GM21619 (cell line): Measurements from ENCODE around the gene EHBP1.
"Not testable (repeated sequence)": the region's sequence is repeated elsewhere in the genome, so short reads cannot be mapped to it uniquely, and the experiment has no call there.

Source experiments
- ATAC-seq: cut with Tn5 transposase; IDR thresholded peaks from one replicate; pipeline ENCODE4 v1.9.1; 2021; ENCODE audit not compliant: unreplicated experiment

EHBP1 gene

DNA sequence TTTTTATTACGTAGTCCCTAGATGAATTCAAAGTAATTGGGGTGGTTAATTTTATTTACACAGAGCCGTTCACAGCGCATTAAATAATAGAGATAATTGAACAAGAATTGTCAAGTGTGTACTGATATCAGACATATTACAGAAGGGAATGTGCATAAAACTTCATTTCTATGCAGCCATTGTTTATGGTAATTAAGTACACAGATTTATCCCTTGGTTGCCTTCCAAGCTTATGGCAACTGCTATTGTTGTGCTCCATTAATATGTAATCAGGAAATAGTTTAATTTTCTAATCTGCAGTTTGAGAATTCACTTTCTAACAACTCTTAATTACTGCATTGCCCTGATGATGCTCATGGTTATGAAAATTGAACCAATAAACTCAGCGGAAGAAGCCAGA lies 297.8 kb downstream of the EHBP1 start:
- no peak for ATAC-seq

DNA sequence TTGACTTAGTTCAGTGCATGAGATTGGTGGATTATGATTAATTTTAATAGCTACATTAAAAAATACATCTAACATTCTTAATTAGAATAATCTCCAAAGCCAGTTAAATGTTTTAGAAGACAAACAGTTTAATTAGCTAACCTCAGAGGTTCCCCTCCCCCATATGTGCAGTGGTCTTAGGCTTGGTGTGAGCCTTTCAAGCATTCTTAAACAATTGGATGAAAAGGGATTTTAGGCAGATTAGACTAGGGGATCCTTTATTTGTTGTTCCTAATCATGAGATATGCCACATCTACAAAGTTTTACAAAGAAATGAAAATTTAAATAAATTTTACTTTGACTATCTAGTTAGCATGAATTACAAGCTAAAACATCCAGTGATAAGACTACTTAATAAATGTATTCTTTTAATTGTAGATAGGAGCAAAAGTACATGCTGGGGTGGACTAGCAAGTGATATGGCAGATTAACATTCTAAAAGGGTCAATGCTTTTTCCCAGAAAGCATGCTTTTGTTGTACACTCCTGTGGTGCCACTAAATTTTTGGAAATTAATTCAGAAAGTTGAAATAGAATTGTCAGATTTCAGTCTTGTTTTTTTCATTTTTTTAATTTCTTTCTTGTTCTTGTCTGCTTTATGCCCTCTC lies 302.4 kb downstream of the EHBP1 start:
- no peak for ATAC-seq

DNA sequence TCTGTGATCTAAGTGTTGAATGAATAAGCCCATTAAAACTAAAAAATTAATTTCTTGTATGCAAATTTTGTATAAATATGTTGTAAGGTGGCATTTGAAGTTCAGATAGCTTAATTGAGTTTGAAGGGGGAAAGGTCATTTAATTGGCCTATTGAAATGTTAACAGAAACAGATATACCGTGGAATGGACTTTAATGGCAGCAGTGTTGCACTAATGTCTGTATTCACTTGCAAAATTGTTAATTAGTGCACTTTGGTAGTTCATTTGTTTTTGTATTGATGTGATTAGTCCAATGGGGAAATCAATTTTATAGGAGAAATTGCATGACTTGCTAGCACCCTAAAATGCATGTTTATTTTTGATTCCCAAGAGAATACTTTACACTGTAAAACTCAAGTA lies 303.3 kb downstream of the EHBP1 start:
- no peak for ATAC-seq

DNA sequence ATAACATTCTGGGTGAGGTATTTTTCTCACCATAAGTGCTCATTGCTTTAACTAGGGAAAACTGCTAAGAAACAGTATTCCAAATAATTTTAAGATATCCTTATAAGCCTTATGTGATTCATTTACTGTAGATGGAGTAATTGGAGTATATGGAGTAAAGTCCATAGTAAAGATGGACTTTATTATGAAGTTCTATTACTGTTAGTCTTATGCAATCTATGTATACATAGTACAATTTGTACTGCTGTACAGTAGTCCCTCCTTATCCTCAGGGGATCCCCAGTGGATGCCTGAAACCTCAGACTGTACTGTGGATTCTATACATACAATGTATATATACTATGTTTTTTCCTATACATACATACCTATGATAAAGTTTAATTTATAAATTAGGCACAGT lies 304.0 kb downstream of the EHBP1 start:
- ATAC-seq, result no peak

DNA sequence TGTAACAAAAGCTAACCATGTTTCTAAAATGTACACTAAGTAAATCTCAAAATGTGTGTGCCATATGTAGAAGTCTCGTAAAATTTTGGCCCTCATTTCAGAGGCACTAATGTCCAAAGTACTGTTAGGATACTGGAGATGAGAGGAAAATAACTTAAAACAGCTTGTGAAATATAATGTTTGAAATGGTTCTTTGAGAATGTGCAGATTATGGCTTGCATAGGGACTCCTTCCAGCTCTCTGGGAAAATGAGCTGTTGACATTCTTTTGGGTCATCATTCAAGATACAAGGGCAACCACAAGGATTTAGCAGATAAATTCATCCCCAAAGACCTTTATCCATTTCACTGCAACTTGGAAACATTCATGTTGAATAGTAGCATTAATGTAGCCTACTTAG lies 307.0 kb downstream of the EHBP1 start:
- no peak for ATAC-seq

DNA sequence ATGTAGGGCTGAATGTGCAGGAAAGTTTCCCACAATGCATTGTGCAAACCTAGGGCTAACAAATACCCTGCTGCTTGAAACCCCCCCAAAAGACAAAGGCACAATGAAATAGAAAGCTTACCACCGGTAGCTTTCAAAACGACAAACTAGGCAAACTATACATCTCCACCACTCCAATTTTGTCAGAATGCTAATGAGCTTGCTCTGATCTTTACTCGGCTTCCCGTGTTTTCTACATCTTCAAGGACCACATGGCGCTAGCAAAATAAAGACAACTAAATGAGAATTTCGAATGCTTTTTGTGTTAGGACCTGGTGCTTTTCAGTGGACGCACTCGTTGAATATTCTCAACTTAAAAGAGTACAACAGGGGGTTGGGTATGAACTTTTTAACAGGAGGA lies 307.9 kb downstream of the EHBP1 start:
- no peak for ATAC-seq

DNA sequence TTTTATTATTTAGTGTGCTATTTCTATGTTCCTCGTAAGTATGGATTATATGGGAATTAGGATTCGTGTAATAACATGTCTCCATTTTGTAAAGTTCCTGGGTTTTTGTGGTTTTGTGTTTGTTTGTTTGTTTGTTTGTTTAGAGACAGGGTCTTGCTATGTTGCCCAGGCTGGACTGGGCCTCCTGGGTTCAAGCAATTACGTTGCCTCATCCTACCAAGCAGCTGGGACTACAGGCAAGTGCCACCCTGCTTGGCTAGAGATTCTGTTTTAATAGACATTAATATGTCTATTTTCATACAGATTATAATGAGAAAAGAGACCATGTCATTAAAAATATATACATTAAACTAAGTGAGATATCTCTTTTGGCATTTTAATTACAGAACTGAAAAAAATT lies 309.9 kb downstream of the EHBP1 start:
- no peak for ATAC-seq

DNA sequence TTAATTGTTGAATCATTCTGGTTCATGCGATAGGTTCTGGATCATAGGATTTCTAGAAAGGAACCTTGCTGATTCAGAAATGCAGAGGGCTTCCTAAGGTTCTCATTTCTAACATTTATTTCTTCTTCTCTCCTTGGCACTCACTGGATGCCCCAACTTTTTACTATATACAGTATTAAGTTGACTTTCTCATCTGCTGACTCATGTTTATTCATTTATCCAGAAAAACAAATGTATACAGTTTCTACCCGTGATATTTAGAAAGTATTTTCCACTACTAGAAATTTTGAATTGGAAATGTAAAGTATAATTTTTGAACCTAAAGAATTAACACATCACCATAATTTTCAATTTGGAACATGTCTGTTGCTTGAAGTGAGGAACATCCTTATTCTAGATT lies 312.9 kb downstream of the EHBP1 start:
- ATAC-seq, result no peak

DNA sequence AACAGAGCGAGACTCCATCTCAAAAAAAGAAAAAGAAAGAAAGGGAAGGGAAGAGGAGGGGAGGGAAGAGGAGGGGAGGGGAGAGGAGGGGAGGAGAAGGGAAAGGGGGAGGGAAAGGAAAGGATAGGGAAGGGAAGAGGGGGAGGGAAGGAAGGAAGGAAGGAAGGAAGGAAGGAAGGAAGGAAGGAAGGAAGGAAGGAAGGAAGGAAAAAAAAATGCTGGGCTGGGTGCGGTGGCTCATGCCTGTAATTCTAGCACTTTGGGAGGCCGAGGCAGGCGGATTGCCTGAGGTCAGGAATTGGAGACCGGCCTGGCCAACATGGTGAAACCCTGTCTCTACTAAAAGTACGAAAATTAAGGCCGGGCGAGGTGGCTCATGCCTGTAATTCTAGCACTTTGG lies 314.2 kb downstream of the EHBP1 start:
- ATAC-seq, result not testable (repeated sequence)

DNA sequence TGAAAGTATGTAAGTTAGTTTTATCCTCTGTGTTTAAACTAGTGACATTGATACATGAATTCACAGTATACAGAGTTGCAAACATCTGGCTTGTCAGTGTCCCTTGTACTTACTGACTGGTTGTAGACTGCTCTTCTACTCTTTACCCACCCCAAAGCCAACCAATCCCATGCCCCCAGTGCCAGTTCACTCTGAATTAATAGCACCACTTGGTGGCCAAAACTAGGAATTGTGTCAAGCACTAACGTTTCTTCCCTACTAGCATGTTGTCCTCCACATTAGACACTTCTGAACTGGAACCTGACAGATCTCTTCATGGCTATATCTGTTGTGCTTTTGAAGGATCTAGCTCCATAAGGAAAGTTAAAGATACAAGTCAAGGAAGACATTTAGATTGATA lies 317.9 kb downstream of the EHBP1 start:
- no peak for ATAC-seq

DNA sequence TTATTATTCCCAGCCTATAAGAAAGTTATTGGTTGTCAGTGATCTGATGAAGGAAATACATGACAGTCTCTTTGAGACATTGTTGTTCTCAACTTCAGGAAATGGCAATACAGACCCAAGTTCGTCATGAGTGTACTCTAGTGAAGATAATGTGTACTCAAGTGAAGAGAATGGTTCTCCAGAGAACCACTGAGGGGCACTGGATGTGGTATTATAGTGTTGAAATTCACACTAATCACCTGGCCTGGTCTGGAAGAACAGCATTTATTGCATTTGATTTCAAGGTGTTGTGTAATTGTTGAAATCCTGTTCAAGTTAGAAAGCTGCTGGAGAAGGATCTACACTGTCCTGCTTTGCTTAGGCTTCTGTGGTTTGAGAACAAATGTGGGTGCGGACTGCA lies 321.7 kb downstream of the EHBP1 start:
- no peak for ATAC-seq

DNA sequence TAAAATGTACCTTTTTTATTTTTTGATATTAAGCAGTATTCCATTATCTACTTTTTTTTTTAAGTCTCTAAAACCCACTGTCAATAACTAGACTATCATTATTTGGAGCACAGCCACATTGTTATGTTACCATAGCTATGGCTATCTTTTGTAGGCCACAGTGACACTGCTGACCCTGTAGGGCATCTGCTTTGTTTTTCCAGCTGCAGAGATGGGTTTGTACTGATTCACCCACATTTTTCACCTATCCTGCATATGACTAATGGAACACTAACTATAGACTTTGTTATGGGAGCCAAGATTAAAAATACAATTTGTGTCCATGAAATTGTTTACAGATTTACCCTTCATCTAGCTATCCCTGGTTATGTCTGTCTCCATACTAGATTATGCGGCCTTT lies 323.5 kb downstream of the EHBP1 start:
- ATAC-seq, result no peak

DNA sequence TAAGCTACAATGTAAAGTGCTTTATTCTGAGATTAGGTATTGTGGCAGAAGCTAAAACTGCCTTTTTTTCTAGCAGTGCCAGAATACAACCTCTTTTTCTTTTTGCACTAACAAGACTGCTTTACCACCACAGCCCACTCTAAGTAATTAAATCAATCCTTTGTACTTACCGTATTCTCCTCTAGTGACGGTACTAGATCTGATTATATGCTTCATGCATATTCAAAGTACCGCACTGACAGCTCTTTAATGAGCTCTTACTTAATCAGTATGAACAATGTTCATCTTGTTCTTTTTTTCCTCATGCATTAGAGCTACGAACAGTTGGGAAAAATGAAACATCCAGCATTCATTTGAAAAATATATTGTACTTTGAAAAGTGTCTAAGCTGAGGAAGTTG lies 329.0 kb downstream of the EHBP1 start:
- no peak for ATAC-seq

DNA sequence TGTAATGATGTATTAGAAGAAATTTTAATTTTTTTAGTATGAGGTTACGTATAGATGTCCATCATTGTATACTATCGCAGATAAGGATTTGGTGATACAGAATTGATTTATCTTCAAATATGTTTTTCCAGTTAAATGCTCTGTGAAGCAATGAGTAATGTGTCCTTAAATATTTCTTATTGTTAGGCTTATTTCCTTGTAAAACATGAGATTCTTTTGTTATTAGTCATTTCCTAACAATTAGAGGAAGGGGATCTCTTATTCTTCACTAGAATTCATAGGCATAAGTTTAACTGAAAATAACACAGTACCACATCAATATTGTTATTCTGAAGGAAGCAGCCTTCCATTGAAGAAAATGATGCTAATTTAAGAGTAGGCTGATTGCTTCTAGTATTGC lies 329.7 kb downstream of the EHBP1 start:
- no peak for ATAC-seq

DNA sequence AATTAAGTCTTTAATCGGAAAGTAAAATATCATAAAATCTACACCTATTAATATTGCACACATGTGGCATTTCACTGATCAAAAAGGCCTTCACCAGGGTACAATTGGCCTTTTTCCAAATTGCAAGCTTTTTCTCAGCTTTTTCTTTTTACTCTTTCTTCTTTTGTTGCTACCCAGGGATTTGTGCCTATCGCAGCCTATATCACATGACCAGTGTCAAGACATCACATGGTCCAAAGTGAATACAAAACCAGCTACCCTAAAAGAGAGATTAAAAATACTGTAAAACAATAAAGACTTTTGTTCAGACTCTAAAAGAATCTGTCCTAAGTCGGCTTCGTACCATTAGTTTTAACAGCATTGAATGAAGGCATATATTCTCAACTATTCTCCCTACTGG lies 330.1 kb downstream of the EHBP1 start:
- no peak for ATAC-seq

DNA sequence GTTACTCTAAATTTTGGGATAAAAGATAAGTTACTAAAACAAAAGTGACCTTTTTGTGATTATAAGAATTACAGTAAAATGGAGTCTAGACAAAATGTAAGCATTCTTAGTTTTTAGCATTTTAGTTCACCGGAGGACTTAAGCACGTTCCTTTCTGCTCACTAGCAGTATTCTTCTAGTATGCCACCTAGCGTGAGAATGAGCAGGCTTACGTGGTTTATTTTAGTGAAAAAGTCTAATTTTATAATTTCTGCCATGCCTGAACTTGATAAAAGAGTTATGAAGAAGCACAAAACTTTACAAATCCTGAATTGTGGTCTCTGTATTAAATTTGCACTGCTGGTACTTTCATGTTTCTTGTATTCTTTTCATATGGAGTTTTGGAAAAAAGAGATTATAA lies 332.5 kb downstream of the EHBP1 start:
- no peak for ATAC-seq

DNA sequence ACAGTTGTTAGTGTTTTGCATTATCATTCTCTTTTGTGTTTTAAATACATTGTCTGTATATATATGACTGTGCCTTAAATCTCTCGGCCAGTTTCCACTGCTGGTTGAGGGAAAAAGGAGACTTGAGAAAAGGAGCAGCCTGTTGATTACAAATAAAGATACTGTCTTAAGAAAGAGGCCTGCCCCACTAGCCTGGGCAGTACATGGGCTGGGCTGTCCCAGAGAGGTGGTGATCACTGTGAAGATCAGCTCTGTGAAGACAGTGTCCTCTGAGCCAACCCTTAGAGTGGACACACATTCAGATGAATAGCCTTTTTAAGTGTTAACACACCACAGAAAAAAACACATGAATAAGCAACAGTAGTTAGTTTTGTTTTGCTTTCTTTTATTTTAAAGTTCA lies 335.1 kb downstream of the EHBP1 start:
- ATAC-seq, result no peak

DNA sequence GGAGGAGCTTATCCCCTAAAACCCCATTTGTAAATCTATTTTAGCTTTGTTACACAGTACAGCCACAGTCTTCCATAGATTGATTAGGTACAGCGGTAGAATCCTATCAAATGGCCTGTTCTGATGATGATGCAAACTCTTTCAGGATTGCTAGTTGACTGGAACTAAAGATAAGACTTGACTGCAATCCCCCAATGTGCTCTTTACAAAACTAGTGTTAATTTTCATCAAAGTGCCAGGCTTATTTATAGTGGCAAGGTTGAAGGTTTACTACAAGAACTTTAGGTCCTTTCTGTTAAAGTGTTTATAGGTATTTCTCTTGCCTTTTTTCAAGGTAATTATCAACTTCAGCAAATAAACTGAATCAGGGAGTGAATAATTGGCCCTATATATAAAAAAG lies 336.1 kb downstream of the EHBP1 start:
- ATAC-seq, result no peak

DNA sequence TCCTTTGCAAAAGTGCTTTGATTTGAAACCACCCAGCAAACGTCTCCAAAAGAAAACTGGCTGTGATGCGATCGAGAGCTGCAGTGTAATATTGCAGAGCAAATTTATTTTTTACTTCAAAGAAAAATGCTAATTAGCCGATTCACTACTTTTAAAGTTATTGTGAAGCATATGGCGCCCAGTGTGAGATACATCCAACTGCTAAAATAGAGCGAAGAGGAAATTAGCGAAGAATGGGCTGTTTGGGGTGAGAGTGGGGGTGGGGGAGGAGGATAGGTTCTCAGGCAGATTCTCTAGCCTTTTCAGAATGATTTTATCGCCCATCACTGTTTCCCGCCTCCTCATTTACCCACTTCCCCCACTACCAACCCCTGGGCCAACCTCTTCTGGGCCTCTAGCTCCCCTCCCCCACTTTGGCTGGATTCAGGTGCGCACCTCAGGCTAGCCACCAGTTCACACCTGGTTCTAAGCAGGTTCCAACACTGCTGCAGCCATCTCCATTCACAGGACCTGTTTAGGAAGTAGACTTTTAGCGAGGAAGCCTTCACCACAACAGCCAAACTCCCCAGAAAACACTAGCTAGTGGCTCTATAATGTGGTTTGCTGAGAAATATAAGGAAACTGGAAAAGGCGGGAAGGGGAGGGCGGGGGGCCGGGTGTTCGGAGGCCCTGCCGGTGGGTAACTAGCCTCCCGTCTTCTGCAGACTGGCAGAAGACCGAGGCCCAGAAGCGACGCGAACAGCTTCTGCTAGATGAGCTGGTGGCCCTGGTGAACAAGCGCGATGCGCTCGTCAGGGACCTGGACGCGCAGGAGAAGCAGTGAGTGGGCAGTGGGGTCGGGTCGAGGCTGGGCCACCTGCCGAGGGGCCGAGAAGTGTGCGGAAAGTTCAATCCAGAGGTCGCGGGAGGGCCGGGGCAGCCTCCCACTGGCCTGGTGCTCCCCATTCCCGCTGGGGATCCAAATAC lies 339.1 kb downstream of the EHBP1 start:
- no peak for ATAC-seq

DNA sequence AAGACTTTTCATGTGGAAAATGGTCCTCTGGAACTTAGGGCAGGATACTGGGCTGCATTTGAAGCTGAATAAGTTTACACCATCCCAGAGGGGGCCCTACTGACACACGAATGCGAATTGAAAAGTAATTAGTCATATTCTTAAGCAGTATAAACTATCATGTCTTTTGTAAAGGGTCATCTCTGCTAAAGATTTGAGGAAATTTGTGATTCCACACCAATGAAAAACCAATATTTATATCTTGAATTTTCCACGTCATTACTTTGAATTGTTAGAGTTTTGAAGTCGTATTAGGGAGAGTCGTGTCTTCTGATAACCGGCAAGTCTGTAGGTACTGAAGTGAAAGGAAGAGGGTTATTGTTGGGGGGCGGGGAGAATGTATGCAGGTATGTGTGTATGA lies 341.0 kb downstream of the EHBP1 start:
- no peak for ATAC-seq

DNA sequence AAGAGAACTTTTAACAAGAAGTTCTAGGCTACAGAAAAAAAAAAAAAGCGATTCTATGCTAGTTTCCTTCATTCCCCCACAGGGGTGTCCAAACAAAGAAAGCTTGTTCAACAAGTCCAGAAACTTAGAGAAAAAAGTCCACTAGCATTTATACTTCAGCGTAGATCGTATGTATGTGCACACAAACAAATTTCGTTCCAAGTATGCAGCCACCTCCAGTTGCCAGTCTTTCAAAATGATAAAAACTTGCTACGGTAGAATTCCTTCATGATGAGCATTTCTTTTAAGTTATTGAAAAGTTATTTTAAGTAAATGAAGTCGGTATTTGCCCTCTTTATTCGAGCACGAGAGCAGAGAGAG lies 341.4 kb downstream of the EHBP1 start:
- no peak for ATAC-seq
